WTC11 (cell line): Measurements from ENCODE around the gene ELMO1. TPM values are rescaled to one million over a fixed set of nuclear protein-coding genes. Genes with fewer than 3 reads are reported as not detected.

ENCODE experiments used
- ATAC-seq: fragments of 200-7000 bp; cut with Tn5 transposase; 2 replicates; pipeline ENCODE4 v1.10.0; 2021; ENCODE audit warnings: mild to moderate bottlenecking, moderate library complexity
- CTCF ChIA-PET: fragments of 300-600 bp; sonication (Branson Sonifier 250); formaldehyde crosslinking; loops from one replicate; lab custom pipeline; 2021; ENCODE audit warnings: antibody characterized with exemption; lab: Charles Lee
- POLR2A ChIA-PET: fragments of 350-600 bp; sonication (Branson Sonifier 250); formaldehyde crosslinking; loops from one replicate; lab custom pipeline; 2021; ENCODE audit warnings: antibody characterized with exemption; lab: Charles Lee
- DNase-seq: peaks from one replicate; pipeline ENCODE4 v3.0.0; 2021; ENCODE audit warnings: low spot score
- H3K27ac Mint-ChIP-seq: 2 replicates; pipeline ENCODE4 v1.8.0; 2021; ENCODE audit warnings: mixed read lengths
- H3K27me3 Mint-ChIP-seq: 2 replicates; pipeline ENCODE4 v1.8.0; 2021; ENCODE audit warnings: low read depth, mild to moderate bottlenecking, moderate library complexity, mixed read lengths
- H3K36me3 Mint-ChIP-seq: 2 replicates; pipeline ENCODE4 v1.8.0; 2021; ENCODE audit warnings: mixed read lengths
- H3K4me1 Mint-ChIP-seq: 2 replicates; pipeline ENCODE4 v1.8.0; 2022; ENCODE audit warnings: mixed read lengths
- H3K4me3 Mint-ChIP-seq: 2 replicates; pipeline ENCODE4 v1.8.0; 2021; ENCODE audit warnings: mild to moderate bottlenecking, moderate library complexity, mixed read lengths
- H3K9me3 Mint-ChIP-seq: 2 replicates; pipeline ENCODE4 v1.8.0; 2021; ENCODE audit warnings: mixed read lengths
- CREB1 ChIP-seq: sonication (generic); formaldehyde crosslinking; IDR thresholded peaks from 2 replicates; pipeline ENCODE4 v1.8.0; 2023; ENCODE audit warnings: mild to moderate bottlenecking, missing genetic modification reagents
- CREM ChIP-seq: sonication (generic); formaldehyde crosslinking; IDR thresholded peaks from 2 replicates; pipeline ENCODE4 v1.8.1; 2022; ENCODE audit warnings: mild to moderate bottlenecking, missing genetic modification reagents, moderate library complexity
- CTCF ChIP-seq: fragments of 200-600 bp; IDR thresholded peaks from 2 replicates; pipeline ENCODE4 v1.8.0; 2022; ENCODE audit warnings: antibody characterized with exemption
- ELF4 ChIP-seq: sonication (generic); formaldehyde crosslinking; IDR thresholded peaks from 2 replicates; pipeline ENCODE4 v1.8.1; 2022; ENCODE audit warnings: low read depth, mild to moderate bottlenecking, moderate library complexity, missing genetic modification reagents
- ERG ChIP-seq: fragments of 250-450 bp; sonication (Bioruptor Pico); IDR thresholded peaks from 2 replicates; pipeline ENCODE4 v1.8.0; 2021; ENCODE audit warnings: mild to moderate bottlenecking
- ESRRA ChIP-seq: sonication (generic); formaldehyde crosslinking; IDR thresholded peaks from 2 replicates; pipeline ENCODE4 v1.8.1; 2022; ENCODE audit warnings: mild to moderate bottlenecking, missing genetic modification reagents, borderline replicate concordance
- GRHL2 ChIP-seq: fragments of 250-450 bp; sonication (Bioruptor Pico); IDR thresholded peaks from 2 replicates; pipeline ENCODE4 v1.8.0; 2022; ENCODE audit warnings: mild to moderate bottlenecking, moderate library complexity; ENCODE audit not compliant: insufficient replicate concordance, severe bottlenecking
- JAZF1 ChIP-seq: fragments of 250-450 bp; sonication (Bioruptor Pico); IDR thresholded peaks from 2 replicates; pipeline ENCODE4 v1.9.0; 2021; ENCODE audit warnings: moderate library complexity, mild to moderate bottlenecking, inconsistent platforms
- JUN ChIP-seq: sonication (generic); formaldehyde crosslinking; IDR thresholded peaks from 2 replicates; pipeline ENCODE4 v1.8.0; 2023; ENCODE audit warnings: mild to moderate bottlenecking, missing genetic modification reagents
- MYBL2 ChIP-seq: sonication (generic); formaldehyde crosslinking; IDR thresholded peaks from 2 replicates; pipeline ENCODE4 v1.8.1; 2023; ENCODE audit warnings: mild to moderate bottlenecking, moderate library complexity, missing genetic modification reagents
- NR1H2 ChIP-seq: sonication (generic); formaldehyde crosslinking; IDR thresholded peaks from 2 replicates; pipeline ENCODE4 v1.9.0; 2021; ENCODE audit warnings: mild to moderate bottlenecking, moderate library complexity, missing genetic modification reagents
- RELA ChIP-seq: sonication (generic); formaldehyde crosslinking; IDR thresholded peaks from 2 replicates; pipeline ENCODE4 v1.8.1; 2022; ENCODE audit warnings: missing genetic modification reagents, mild to moderate bottlenecking, borderline replicate concordance
- TEAD4 ChIP-seq: sonication (generic); formaldehyde crosslinking; IDR thresholded peaks from 2 replicates; pipeline ENCODE4 v1.8.0; 2022; ENCODE audit warnings: mild to moderate bottlenecking, missing genetic modification reagents
- TP53 ChIP-seq: sonication (generic); formaldehyde crosslinking; IDR thresholded peaks from 2 replicates; pipeline ENCODE4 v1.8.1; 2023; ENCODE audit warnings: mild to moderate bottlenecking, missing genetic modification reagents
- ZSCAN18 ChIP-seq: fragments of 250-450 bp; sonication (Bioruptor Pico); IDR thresholded peaks from 2 replicates; pipeline ENCODE4 v2.1.2; 2022; ENCODE audit warnings: mild to moderate bottlenecking, moderate library complexity
- total RNA-seq: library from RNA; stranded (reverse); gene quantifications from 3 replicates; pipeline ENCODE4 v1.2.3, GENCODE V29; 2021
- TF ChIP-seq, protein P1 (sequence below): sonication (generic); formaldehyde crosslinking; IDR thresholded peaks from 2 replicates; pipeline ENCODE4 v1.8.1; 2022; ENCODE audit warnings: mild to moderate bottlenecking, missing genetic modification reagents, moderate library complexity, borderline replicate concordance
- TF ChIP-seq, protein P2 (sequence below): sonication (generic); formaldehyde crosslinking; IDR thresholded peaks from 2 replicates; pipeline ENCODE4 v1.8.1; 2023; ENCODE audit warnings: mild to moderate bottlenecking, missing genetic modification reagents
- TF ChIP-seq, protein P3 (sequence below): sonication (generic); formaldehyde crosslinking; IDR thresholded peaks from 2 replicates; pipeline ENCODE4 v1.8.0; 2022; ENCODE audit warnings: mild to moderate bottlenecking, missing genetic modification reagents
- TF ChIP-seq, protein P4 (sequence below): sonication (generic); formaldehyde crosslinking; IDR thresholded peaks from 2 replicates; pipeline ENCODE4 v1.8.1; 2022; ENCODE audit warnings: low read depth, mild to moderate bottlenecking, moderate library complexity, missing genetic modification reagents, borderline replicate concordance
- TF ChIP-seq, protein P5 (sequence below): sonication (generic); formaldehyde crosslinking; IDR thresholded peaks from 2 replicates; pipeline ENCODE4 v1.8.1; 2023; ENCODE audit warnings: mild to moderate bottlenecking, missing genetic modification reagents, moderate library complexity

Gene ELMO1
- total RNA-seq, 1 experiment from 2014 or later = 19.4 TPM

DNA sequence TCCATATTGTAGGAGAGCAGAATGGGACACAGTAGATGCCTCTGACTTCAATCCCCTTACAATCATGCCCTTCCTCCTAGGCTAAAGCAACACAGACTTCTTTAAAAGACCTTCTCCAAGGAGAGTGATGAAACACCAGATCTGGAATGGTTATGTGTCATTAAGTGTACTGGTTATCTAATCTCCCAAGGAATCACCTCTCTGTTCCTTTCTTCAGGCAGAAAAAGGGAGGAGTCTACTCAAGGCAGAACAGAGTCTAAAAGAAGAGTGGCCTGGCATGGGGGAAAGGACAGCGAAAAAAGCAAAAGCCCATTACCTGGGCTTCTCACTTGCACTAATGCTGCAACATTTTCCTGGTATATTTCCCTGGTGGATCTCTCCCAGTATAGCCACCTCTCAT lies 2.9 kb downstream of the ELMO1 start (continued):
- TF ChIP-seq, protein P1, sequence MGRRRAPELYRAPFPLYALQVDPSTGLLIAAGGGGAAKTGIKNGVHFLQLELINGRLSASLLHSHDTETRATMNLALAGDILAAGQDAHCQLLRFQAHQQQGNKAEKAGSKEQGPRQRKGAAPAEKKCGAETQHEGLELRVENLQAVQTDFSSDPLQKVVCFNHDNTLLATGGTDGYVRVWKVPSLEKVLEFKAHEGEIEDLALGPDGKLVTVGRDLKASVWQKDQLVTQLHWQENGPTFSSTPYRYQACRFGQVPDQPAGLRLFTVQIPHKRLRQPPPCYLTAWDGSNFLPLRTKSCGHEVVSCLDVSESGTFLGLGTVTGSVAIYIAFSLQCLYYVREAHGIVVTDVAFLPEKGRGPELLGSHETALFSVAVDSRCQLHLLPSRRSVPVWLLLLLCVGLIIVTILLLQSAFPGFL (CRISPR knock-in tag) = no peak
- TF ChIP-seq TEAD4 (CRISPR knock-in tag) = no peak

DNA sequence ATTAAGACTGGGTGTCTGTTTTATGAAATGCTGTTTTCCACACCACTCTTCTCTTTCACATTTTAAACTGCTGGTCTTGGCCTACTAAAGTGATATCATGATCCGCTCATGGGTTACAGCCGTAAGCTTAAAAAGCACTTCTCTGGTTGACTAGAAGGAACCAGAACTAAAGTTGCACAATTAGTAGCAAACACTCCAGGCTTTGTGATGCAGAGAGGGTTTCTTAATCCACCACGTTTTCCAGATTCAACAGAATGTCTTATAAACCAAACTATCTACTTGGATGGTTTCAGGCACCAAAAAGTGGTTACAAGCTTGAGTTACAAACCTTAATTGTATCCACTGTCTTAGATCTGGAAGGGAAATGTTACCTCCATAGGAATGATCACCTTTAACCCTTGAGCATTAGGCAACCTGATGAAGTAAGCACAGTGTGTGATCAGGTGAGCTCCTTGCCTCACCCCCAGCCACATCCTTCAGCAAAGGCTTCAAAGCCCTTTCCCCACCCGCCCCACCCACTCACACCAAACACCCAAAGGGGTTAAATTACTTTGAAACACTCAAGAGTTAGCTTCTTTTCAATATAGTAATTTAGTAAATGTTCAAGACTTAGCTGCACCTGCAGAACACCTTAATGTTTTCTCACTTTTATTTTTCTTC lies 3.5 kb downstream of the ELMO1 start:
- no peak for ATAC-seq
- Mint-ChIP-seq H3K4me1 (peaks cover 38% of the 10 kb centered on the region), H3K36me3 (no peaks in the 10 kb centered on the region), H3K27me3 (peaks cover 7% of the 10 kb centered on the region), H3K4me3 (no peak overlapping the region), H3K27ac (no peak overlapping the region), H3K9me3 (no peaks in the 10 kb centered on the region)
- no peak for DNase-seq
- POLR2A ChIA-PET = no interaction called here
- CTCF ChIA-PET = no interaction called here
- TF ChIP-seq, protein P2, sequence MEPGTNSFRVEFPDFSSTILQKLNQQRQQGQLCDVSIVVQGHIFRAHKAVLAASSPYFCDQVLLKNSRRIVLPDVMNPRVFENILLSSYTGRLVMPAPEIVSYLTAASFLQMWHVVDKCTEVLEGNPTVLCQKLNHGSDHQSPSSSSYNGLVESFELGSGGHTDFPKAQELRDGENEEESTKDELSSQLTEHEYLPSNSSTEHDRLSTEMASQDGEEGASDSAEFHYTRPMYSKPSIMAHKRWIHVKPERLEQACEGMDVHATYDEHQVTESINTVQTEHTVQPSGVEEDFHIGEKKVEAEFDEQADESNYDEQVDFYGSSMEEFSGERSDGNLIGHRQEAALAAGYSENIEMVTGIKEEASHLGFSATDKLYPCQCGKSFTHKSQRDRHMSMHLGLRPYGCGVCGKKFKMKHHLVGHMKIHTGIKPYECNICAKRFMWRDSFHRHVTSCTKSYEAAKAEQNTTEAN (CRISPR knock-in tag) = no peak
- no peak for TF ChIP-seq NR1H2 (CRISPR knock-in tag)

GRCh38 chr7:37443627-37444026 lies 5.0 kb downstream of the ELMO1 start:
- H3K27ac Mint-ChIP-seq = no peak overlapping the region
- H3K27me3 Mint-ChIP-seq = peaks cover 7% of the 10 kb centered on the region
- H3K9me3 Mint-ChIP-seq = no peaks in the 10 kb centered on the region
- ChIA-PET CTCF (interaction anchor here (1.5 kb wide), 1 partner anchor 52 kb away, joined by 5 read pairs; no protein-coding TSS in a partner anchor), POLR2A (no interaction called here)
- H3K36me3 Mint-ChIP-seq = no peaks in the 10 kb centered on the region
- DNase-seq (no peak), ATAC-seq (no peak)
- H3K4me3 Mint-ChIP-seq = no peak overlapping the region
- peaks cover 30% of the 10 kb centered on the region for H3K4me1 Mint-ChIP-seq
- TF ChIP-seq, protein P3, sequence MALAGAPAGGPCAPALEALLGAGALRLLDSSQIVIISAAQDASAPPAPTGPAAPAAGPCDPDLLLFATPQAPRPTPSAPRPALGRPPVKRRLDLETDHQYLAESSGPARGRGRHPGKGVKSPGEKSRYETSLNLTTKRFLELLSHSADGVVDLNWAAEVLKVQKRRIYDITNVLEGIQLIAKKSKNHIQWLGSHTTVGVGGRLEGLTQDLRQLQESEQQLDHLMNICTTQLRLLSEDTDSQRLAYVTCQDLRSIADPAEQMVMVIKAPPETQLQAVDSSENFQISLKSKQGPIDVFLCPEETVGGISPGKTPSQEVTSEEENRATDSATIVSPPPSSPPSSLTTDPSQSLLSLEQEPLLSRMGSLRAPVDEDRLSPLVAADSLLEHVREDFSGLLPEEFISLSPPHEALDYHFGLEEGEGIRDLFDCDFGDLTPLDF (CRISPR knock-in tag) = no peak
- TF ChIP-seq, protein P4, sequence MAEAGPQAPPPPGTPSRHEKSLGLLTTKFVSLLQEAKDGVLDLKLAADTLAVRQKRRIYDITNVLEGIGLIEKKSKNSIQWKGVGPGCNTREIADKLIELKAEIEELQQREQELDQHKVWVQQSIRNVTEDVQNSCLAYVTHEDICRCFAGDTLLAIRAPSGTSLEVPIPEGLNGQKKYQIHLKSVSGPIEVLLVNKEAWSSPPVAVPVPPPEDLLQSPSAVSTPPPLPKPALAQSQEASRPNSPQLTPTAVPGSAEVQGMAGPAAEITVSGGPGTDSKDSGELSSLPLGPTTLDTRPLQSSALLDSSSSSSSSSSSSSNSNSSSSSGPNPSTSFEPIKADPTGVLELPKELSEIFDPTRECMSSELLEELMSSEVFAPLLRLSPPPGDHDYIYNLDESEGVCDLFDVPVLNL = no peak
- TF ChIP-seq JAZF1 (CRISPR knock-in tag) (no peak), MYBL2 (CRISPR knock-in tag) (no peak), ELF4 (no peak), ZSCAN18 (CRISPR knock-in tag) (no peak), JUN (CRISPR knock-in tag) (no peak), CTCF (no peak), TP53 (CRISPR knock-in tag) (no peak), RELA (CRISPR knock-in tag) (no peak), CREM (CRISPR knock-in tag) (no peak), ESRRA (CRISPR knock-in tag) (no peak), CREB1 (CRISPR knock-in tag) (no peak), GRHL2 (CRISPR knock-in tag) (no peak), ERG (CRISPR knock-in tag) (no peak)
- TF ChIP-seq, protein P5, sequence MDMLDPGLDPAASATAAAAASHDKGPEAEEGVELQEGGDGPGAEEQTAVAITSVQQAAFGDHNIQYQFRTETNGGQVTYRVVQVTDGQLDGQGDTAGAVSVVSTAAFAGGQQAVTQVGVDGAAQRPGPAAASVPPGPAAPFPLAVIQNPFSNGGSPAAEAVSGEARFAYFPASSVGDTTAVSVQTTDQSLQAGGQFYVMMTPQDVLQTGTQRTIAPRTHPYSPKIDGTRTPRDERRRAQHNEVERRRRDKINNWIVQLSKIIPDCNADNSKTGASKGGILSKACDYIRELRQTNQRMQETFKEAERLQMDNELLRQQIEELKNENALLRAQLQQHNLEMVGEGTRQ (CRISPR knock-in tag) = no peak
